GM19351 (cell line): ENCODE measurements around the gene RAD51B.

ENCODE experiments used
- ATAC-seq: cut with Tn5 transposase; IDR thresholded peaks from one replicate; pipeline ENCODE4 v1.9.1; 2021; ENCODE audit warnings: mild to moderate bottlenecking, moderate library complexity; ENCODE audit not compliant: unreplicated experiment

The RAD51B gene

GRCh38 chr14:68370057-68370360 lies 550.4 kb downstream of the RAD51B start:
- ATAC-seq: no peak

GRCh38 chr14:68372368-68372767 lies 552.8 kb downstream of the RAD51B start:
- ATAC-seq: no peak

GRCh38 chr14:68373124-68373646 lies 553.6 kb downstream of the RAD51B start:
- no peak for ATAC-seq

GRCh38 chr14:68373847-68374444 lies 554.4 kb downstream of the RAD51B start:
- ATAC-seq: peak; percentile 49

- no peak for ATAC-seq
Observed at GRCh38 chr14:68374682-68375081, 555.1 kb downstream of the RAD51B start.

GRCh38 chr14:68375376-68375775 lies 555.8 kb downstream of the RAD51B start:
- ATAC-seq: no peak

- ATAC-seq: no peak
Observed at GRCh38 chr14:68376067-68376779, 556.6 kb downstream of the RAD51B start.

- no peak for ATAC-seq
Observed at GRCh38 chr14:68377006-68377405, 557.4 kb downstream of the RAD51B start.

GRCh38 chr14:68377459-68377858 lies 557.9 kb downstream of the RAD51B start:
- ATAC-seq: no peak

- no peak for ATAC-seq
Observed at GRCh38 chr14:68379510-68380328, 560.1 kb downstream of the RAD51B start.

- ATAC-seq: peak; percentile 81
Observed at GRCh38 chr14:68380329-68380741, 560.8 kb downstream of the RAD51B start.

GRCh38 chr14:68384335-68384734 lies 564.8 kb downstream of the RAD51B start:
- no peak for ATAC-seq

GRCh38 chr14:68384881-68385280 lies 565.3 kb downstream of the RAD51B start:
- ATAC-seq: no peak

- no peak for ATAC-seq
Observed at GRCh38 chr14:68386446-68386845, 566.9 kb downstream of the RAD51B start.

GRCh38 chr14:68386950-68387779 lies 567.6 kb downstream of the RAD51B start:
- ATAC-seq: no peak

- no peak for ATAC-seq
Observed at GRCh38 chr14:68389943-68390342, 570.4 kb downstream of the RAD51B start.

- no peak for ATAC-seq
Observed at GRCh38 chr14:68390741-68391140, 571.2 kb downstream of the RAD51B start.

- no peak for ATAC-seq
Observed at GRCh38 chr14:68391311-68392014, 571.9 kb downstream of the RAD51B start.

GRCh38 chr14:68392393-68393141 lies 573.0 kb downstream of the RAD51B start:
- no peak for ATAC-seq

- no peak for ATAC-seq
Observed at GRCh38 chr14:68393259-68393658, 573.7 kb downstream of the RAD51B start.
